Raji (cell line): ENCODE measurements around the gene PREP.

Experiments
- POLR2A ChIP-seq: IDR thresholded peaks from 2 replicates; pipeline ENCODE4 v1.6.1; 2011; ENCODE audit warnings: low read depth, low read length, control low read depth; ENCODE audit not compliant: insufficient read depth

PREP gene

GRCh38 chr6:105372142-105372848, 30.6 kb downstream of the PREP start:
- TF ChIP-seq POLR2A: no peak

GRCh38 chr6:105370351-105370750, 32.5 kb downstream of the PREP start:
- no peak for TF ChIP-seq POLR2A

- no peak for TF ChIP-seq POLR2A
Observed at GRCh38 chr6:105369145-105369544, 33.7 kb downstream of the PREP start.

GRCh38 chr6:105364243-105364642, 38.6 kb downstream of the PREP start:
- TF ChIP-seq POLR2A: no peak

- no peak for TF ChIP-seq POLR2A
Observed at GRCh38 chr6:105363100-105363754, 39.7 kb downstream of the PREP start.

- TF ChIP-seq POLR2A: no peak
Observed at GRCh38 chr6:105359419-105360370, 43.2 kb downstream of the PREP start.

GRCh38 chr6:105357165-105357564, 45.7 kb downstream of the PREP start:
- TF ChIP-seq POLR2A: no peak

- TF ChIP-seq POLR2A: no peak
Observed at GRCh38 chr6:105352037-105352617, 50.8 kb downstream of the PREP start.

GRCh38 chr6:105348897-105349296, 54.0 kb downstream of the PREP start:
- no peak for TF ChIP-seq POLR2A

GRCh38 chr6:105346052-105346451, 56.8 kb downstream of the PREP start:
- no peak for TF ChIP-seq POLR2A

GRCh38 chr6:105345506-105345905, 57.4 kb downstream of the PREP start:
- TF ChIP-seq POLR2A: no peak

- TF ChIP-seq POLR2A: no peak
Observed at GRCh38 chr6:105344881-105345370, 58.0 kb downstream of the PREP start.

GRCh38 chr6:105336986-105337385, 65.9 kb downstream of the PREP start:
- TF ChIP-seq POLR2A: no peak

- TF ChIP-seq POLR2A: no peak
Observed at GRCh38 chr6:105332576-105332975, 70.3 kb downstream of the PREP start.

- TF ChIP-seq POLR2A: no peak
Observed at GRCh38 chr6:105331927-105332326, 71.0 kb downstream of the PREP start.
